Heart right ventricle (tissue), 16 donors: ENCODE measurements around the gene HEMK1. TPM values are rescaled to one million over a fixed set of nuclear protein-coding genes. Genes with fewer than 3 reads are reported as not detected.

ENCODE experiments used
- ATAC-seq, 8 donors: fragments of 200-7000 bp; cut with Tn5 transposase; one replicate each; pipeline ENCODE4 v1.9.1; 2020; ENCODE audit warnings: mild to moderate bottlenecking in 8 of 8, moderate library complexity in 8 of 8, moderate number of reproducible peaks in 1 of 8
- DNase-seq, 2 donors: peaks; one replicate each; pipeline ENCODE4 v3.0.0-alpha.2; 2020
- H3K27ac ChIP-seq, 10 donors: fragments of 200-600 bp; sonication (generic) in 2 of 10; one replicate each; pipeline versions ENCODE4 v1.5.0 to v1.8.0; 2020 to 2022; ENCODE audit warnings: mild to moderate bottlenecking in 3 of 10
- H3K27me3 ChIP-seq, 7 donors: fragments of 200-600 bp; one replicate each; pipeline ENCODE4 v1.8.0; 2021 to 2022; ENCODE audit warnings: mild to moderate bottlenecking in 2 of 7
- H3K36me3 ChIP-seq, 9 donors: fragments of 200-600 bp; sonication (generic) in 1 of 9; one replicate each; pipeline versions ENCODE4 v1.5.0 to v1.8.0; 2020 to 2022; ENCODE audit warnings: mild to moderate bottlenecking in 2 of 9
- H3K4me1 ChIP-seq, 9 donors: fragments of 200-600 bp; sonication (generic) in 1 of 9; one replicate each; pipeline versions ENCODE4 v1.5.0 to v1.8.0; 2020 to 2022; ENCODE audit warnings: mild to moderate bottlenecking in 4 of 9
- H3K4me3 ChIP-seq, 10 donors: fragments of 200-600 bp; sonication (generic) in 2 of 10; one replicate each; pipeline versions ENCODE4 v1.5.0 to v1.8.0; 2020 to 2022; ENCODE audit warnings: mild to moderate bottlenecking in 7 of 10, moderate library complexity in 2 of 10
- H3K9me3 ChIP-seq, 11 donors: fragments of 200-600 bp in 10 of 11; sonication (generic) in 2 of 11; one replicate each; pipeline versions ENCODE4 v1.5.0 to v1.8.0; 2013 to 2022; ENCODE audit warnings: mild to moderate bottlenecking in 2 of 11, control low read depth in 1 of 11, moderate library complexity in 1 of 11
- CTCF ChIP-seq, 9 donors: fragments of 200-600 bp; sonication (generic) in 2 of 9; IDR thresholded peaks; one replicate each; pipeline versions ENCODE4 v1.5.0 to v1.8.0; 2021 to 2022; ENCODE audit warnings: antibody characterized with exemption in 9 of 9, mild to moderate bottlenecking in 5 of 9, moderate library complexity in 1 of 9
- WGBS, 2 donors: extraction: QIAGEN DNeasy Blood & Tissue Kit; methylation state at CpG; one replicate each; pipeline ENCODE4 v1.1.7; 2013; ENCODE audit warnings: inconsistent platforms in 1 of 2; 5-methylcytosine and 5-hydroxymethylcytosine counted together
- intact Hi-C, 10 donors: fragments of 100-400 bp; cut with DNase I; formaldehyde crosslinking; loops; one replicate each; pipeline versions ENCODE4 v1.11.1 to v1.14.2; 2022
- polyA plus RNA-seq, 2 donors: library from polyadenylated mRNA; stranded (reverse); fragments of 200-250 nt; gene quantifications; one replicate each; pipeline ENCODE4 v1.2.3, GENCODE V29; 2013
- total RNA-seq, 10 donors: library from RNA; stranded (reverse); fragmentation: NEBNext Ultra II Directional in 3 of 10; extraction: Animal tissue kit (Norgen Biotek cat#: 25700) in 3 of 10; gene quantifications; one replicate each; pipeline versions ENCODE4 v1.2.1 to v1.2.4, GENCODE V29; 2021 to 2023
- donor health status: Arrhythmogenic right ventricular cardiomyopathy.
- donor health status: ischemic (EF 13 %, LVEDD 7.1; RV severe dilation, severe dysfunction).
- donor health status: healthy with polysubstance abuse.
- donor health status: DM: no; HTN: yes; CAD: no.
- donor health status: DM: no; HTN: no; CAD: no.
- donor health status: ischemic (EF 25% LVEDD 6.9; RV normal size, moderate dysfunction).
- donor health status: ischemic (EF 25% LVEDD 5.7; RV mildly dilated, moderate dysfunction).
- donor health status: healthy.
- donor health status: DM: yes; HTN: yes; CAD: no.
- donor health status: Ischemic cardiomyopathy.
- donor health status: ischemic (EF 35%, LVEDD 5.7; RV mildly dilated, moderate dysfunction).
- donor health status: nonischemic (EF 11% LVEDD 7.7; RV severe dilation, severe dysfunction).
- donor health status: DM: yes; HTN: yes; CAD: no.
- donor health status: PGD.
- donor health status: ischemic (EF 29% LVEDD 5.4; RV normal size, mild dysfunction).
- donor health status: nonischemic (EF 23%, LVEDD 6.1; RV moderate dilation, normal function).

Gene HEMK1
- total and polyA plus RNA-seq, 12 donors = 10.6 to 19.0 (median 14.8) TPM

DNA sequence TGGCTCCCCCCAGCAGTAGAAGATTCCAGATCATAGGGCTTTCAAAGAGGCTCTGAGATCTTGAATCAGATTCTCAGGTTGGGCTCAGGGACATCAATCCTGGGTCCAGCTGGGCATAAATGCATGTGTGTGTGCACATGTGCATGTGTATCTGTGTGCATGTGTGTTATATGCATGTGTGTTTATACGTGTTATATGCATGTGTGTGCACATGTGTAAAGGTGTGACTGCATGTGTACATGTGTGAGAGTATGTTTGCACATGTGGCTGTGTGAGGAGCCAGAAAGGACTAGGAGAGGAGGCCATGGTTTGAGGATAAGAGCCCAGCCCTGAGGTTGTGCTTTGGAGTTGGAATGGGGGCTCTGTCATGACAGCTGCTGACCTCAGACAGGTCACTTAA lies 45.9 kb downstream of the HEMK1 start:
- TF ChIP-seq CTCF (IDR thresholded peaks at IDR 0.05) = no peak
- H3K36me3 ChIP-seq = peaks cover 0 to 8% (median 0%) of the 10 kb centered on the region in 9 donors
- no peaks in the 10 kb centered on the region for H3K9me3 ChIP-seq
- H3K4me1 ChIP-seq = peaks cover 12 to 77% (median 56%) of the 10 kb centered on the region in 9 donors
- DNase-seq = no peak
- 48 to 58% methylated on average over 1 of the region's 1 CpG for WGBS, 2 donors
- H3K27me3 ChIP-seq = no peaks in the 10 kb centered on the region
- H3K4me3 ChIP-seq = no peak overlapping the region
- intact Hi-C loops = loop anchor here in 9 of 10 donors (1.0 to 10.0 kb wide), 8 partner anchors 37 to 817 kb away; partner anchors contain the start of gene MANF (in 3 of the 9)
- ATAC-seq = no peak
- no peak overlapping the region for H3K27ac ChIP-seq

DNA sequence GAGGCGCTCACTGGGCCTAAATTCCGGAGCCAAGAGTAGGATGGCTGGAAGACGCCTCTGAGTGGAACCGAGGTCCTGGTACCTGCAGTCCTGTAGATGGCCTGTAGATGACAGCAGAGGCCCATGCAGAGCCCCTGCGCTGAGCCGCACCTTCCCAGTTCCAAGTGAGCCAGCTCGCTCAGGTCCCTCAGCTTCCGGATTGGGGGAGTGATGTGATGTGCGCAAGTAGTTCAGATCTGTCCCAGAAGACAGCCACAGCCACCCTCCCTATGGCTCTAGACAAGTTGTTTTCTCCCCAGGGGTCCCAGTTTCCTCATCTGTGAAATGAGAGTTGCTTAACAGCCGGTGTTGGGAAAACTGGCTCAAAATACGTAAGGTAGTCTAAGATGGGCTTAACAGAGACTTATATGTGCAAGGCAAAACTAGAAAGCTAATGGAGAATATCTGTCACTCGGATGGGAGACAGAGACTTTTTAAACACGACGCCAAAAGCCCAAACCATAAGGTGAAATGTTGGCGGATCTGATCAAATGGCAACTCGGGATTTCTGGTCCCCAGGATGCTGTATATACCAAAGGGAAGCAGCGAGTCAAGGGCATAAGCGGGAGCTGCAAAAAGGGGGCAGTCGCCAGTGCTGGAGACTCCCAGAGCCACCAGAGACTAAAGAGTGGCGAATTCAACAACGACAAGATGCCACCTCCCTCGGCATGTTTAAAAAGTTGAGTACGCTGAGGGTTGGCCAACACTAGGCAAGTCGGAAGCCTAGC lies 46.9 kb downstream of the HEMK1 start:
- peak; percentile 96 to 100 (median 99) for TF ChIP-seq CTCF (IDR thresholded peaks at IDR 0.05)
- WGBS, 2 donors = 0 to 1% methylated on average over 24 of the region's 24 CpGs

GRCh38 chr3:50616770-50617095 lies 47.4 kb downstream of the HEMK1 start:
- intact Hi-C loops = loop anchor here in 7 of 10 donors (1.0 to 10.0 kb wide), 8 partner anchors 36 to 816 kb away; partner anchors contain the start of gene MANF (in 3 of the 7)
- peaks cover 10 to 79% (median 60%) of the 10 kb centered on the region in 9 donors for H3K4me1 ChIP-seq
- no peak for TF ChIP-seq CTCF (IDR thresholded peaks at IDR 0.05)
- H3K27ac ChIP-seq = peak overlapping the region in 9 of 10 donors; percentile 80 to 98 (median 96)
- no peaks in the 10 kb centered on the region for H3K9me3 ChIP-seq
- peaks cover 0 to 11% (median 0%) of the 10 kb centered on the region in 9 donors for H3K36me3 ChIP-seq
- H3K4me3 ChIP-seq = peak overlapping the region; percentile 55 to 98 (median 89)
- 0 to 1% methylated on average over 22 of the region's 22 CpGs for whole genome bisulfite sequencing, 2 donors
- DNase-seq = peak; percentile 92 to 93
- no peaks in the 10 kb centered on the region for H3K27me3 ChIP-seq
- ATAC-seq = peak; percentile 66 to 84 (median 78)

More for the DNA sequence above, 46.9 kb downstream of the HEMK1 start:
- Histone ChIP-seq H3K4me3 (peak overlapping the region; percentile 55 to 98 (median 89)), H3K27ac (peak overlapping the region in 9 of 10 donors; percentile 76 to 98 (median 96)), H3K4me1 (peaks cover 10 to 77% (median 57%) of the 10 kb centered on the region in 9 donors), H3K9me3 (no peaks in the 10 kb centered on the region), H3K27me3 (no peaks in the 10 kb centered on the region), H3K36me3 (peaks cover 0 to 8% (median 0%) of the 10 kb centered on the region in 9 donors)
- intact Hi-C loops = loop anchor here in 7 of 10 donors (1.0 to 10.0 kb wide), 8 partner anchors 36 to 816 kb away; partner anchors contain the start of gene MANF (in 3 of the 7)
- ATAC-seq (peak; percentile 18 to 67 (median 49)), DNase-seq (peak; percentile 78 to 86)

DNA sequence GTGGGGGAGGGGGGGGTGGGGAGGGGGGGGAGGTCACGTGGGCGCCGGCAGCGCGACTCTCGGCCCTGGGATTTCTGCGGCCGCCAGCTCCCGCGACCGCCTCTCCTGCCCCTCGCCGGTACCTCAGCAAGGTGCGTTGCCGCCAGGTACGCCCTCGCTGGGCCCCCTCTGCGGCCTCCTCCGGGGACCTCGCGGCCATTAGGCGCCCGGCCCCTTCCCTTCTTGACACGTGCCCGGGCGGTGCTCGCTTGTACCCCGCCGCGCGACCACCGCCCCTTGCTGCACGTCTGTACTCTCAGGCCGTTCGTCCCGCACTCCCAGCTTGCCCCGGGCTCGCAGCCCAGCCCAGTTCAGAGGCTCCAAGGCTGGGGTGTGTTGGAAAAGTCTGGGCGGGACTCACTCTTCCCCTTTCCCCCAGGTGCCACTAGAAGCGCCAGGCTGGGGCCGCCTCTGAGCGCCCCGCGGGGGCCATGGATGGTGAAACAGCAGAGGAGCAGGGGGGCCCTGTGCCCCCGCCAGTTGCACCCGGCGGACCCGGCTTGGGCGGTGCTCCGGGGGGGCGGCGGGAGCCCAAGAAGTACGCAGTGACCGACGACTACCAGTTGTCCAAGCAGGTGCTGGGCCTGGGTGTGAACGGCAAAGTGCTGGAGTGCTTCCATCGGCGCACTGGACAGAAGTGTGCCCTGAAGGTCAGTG lies 47.9 kb downstream of the HEMK1 start, which contains the start of gene MAPKAPK3:
Gene MAPKAPK3 (plus strand): TSS at position 56 of the 696 bp plus-strand sequence. CDS start 415 bp downstream, at position 471.
- DNase-seq (peak; percentile 46 to 62), ATAC-seq (peak; percentile 6 to 45 (median 14))
- Histone ChIP-seq H3K36me3 (peaks cover 0 to 15% (median 0%) of the 10 kb centered on the region in 9 donors), H3K9me3 (no peaks in the 10 kb centered on the region), H3K27me3 (no peaks in the 10 kb centered on the region), H3K27ac (peak within 1 kb of the TSS; percentile 85 to 98 (median 96)), H3K4me3 (peak within 1 kb of the TSS; percentile 76 to 98 (median 92)), H3K4me1 (peaks cover 12 to 83% (median 63%) of the 10 kb centered on the region in 9 donors)
- 1 to 2% methylated on average over 42 to 56 of the region's 58 CpGs for WGBS, 2 donors
- no peak for TF ChIP-seq CTCF (IDR thresholded peaks at IDR 0.05)
- intact Hi-C loops = loop anchor here in 7 of 10 donors (5.0 to 10.0 kb wide), 6 partner anchors 35 to 815 kb away; partner anchors contain the start of gene MANF (in 3 of the 7)
